Activated CD4-positive, alpha-beta T cell treated with anti-CD3 and anti-CD28 coated beads, Interleukin-2, amount 10 ng/mL, durations not matched to agents 24 days and 14 days (primary cell): ENCODE data around the gene RITA1. TPM values are rescaled to one million over a fixed set of nuclear protein-coding genes. Genes with fewer than 3 reads are reported as not detected.

ENCODE experiments used
- DNase-seq: peaks from one replicate; pipeline ENCODE4 v3.0.0; 2022
- H3K27ac Mint-ChIP-seq: one replicate; pipeline ENCODE4 v1.8.0; 2022; ENCODE audit warnings: mild to moderate bottlenecking, mixed read lengths
- H3K27me3 Mint-ChIP-seq: one replicate; pipeline ENCODE4 v1.8.0; 2022; ENCODE audit warnings: mixed read lengths
- H3K36me3 Mint-ChIP-seq: one replicate; pipeline ENCODE4 v1.8.0; 2022; ENCODE audit warnings: low read depth, mild to moderate bottlenecking, mixed read lengths
- H3K4me1 Mint-ChIP-seq: one replicate; pipeline ENCODE4 v1.8.0; 2021; ENCODE audit warnings: mixed read lengths
- H3K4me3 Mint-ChIP-seq: one replicate; pipeline ENCODE4 v1.8.0; 2022; ENCODE audit warnings: mild to moderate bottlenecking, moderate library complexity, mixed read lengths
- H3K9me3 Mint-ChIP-seq: one replicate; pipeline ENCODE4 v1.8.0; 2021; ENCODE audit warnings: mixed read lengths
- intact Hi-C: fragments of 100-400 bp; cut with micrococcal nuclease; formaldehyde crosslinking; loops from one replicate; pipeline ENCODE4 v1.15.1; 2023
- total RNA-seq: library from RNA; stranded (reverse); gene quantifications from 2 replicates; pipeline ENCODE4 v1.2.3, GENCODE V29; 2022

RITA1 gene
- total RNA-seq, 1 donor from 2014 or later, result 25.5 TPM

DNA sequence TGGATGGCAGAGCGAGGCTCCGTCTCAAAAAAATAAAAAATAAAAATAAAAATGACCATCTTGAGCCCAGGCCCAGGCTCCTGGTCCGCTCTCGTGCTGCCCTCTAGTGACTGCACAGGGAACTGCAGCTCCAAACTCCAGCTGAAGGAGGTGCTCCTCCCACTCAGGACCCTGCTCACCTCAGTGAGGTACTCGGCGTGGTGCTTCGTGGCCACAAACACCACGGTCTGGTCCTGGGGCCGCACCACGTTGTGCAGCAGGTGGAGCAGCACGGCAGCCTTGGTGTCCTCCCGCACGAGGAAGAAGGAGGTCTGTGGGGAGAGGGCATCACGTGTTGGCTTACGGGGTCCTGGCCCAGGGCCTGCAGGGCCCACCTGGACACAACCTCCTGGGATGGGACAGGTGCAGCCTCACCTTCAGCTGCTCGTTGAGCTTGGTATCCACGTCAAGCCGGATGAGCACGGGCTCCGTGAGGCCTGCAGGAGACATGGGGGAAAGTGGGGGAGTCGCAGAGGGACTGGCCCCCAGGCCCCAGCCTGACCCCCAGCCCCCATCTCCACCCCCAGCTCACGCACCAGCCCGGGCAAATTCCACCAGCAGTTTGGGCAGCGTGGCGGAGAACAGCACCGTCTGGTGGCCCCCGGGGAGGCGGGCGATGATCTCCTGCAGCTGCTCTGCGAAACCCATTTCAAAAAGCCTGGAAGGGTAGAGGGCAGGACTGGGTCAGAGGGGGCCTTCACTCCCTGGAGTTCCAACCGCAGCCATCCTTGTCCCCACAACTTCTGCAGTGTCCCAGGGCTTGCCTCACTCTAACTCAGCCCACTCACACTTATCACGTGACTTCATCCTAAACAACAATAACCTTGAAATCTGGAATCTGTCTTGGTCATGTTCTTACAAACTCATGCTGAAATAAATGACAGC lies 10.8 kb upstream of the RITA1 start:
- Mint-ChIP-seq H3K36me3 (peaks cover 80% of the 10 kb centered on the region), H3K9me3 (no peaks in the 10 kb centered on the region), H3K4me3 (no peak overlapping the region), H3K27me3 (no peaks in the 10 kb centered on the region), H3K27ac (no peak overlapping the region), H3K4me1 (peaks cover 2% of the 10 kb centered on the region)
- intact Hi-C loops, result loop anchor here (1.0 kb wide), 1 partner anchor 126 kb away; no protein-coding TSS in a partner anchor
- DNase-seq, result peak; percentile 93

DNA sequence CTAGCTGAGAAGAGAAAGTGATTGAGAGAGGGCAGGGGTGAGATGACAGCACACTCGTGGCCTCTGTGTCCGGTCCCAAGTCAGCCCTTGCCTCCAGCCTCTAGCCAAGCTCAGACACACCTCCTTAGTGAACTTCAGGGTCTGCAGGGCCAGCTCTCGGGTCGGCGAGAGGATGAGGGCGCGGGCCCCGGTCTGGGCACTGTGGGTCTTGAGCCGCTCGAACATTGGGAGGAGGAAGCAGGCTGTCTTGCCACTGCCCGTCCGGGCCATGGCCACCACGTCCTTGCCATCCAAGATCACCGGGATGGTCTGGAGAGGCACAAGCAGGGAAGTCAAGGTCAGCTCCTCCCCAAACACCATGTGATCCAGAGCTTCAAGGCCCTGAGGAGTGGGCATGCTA lies 6.5 kb upstream of the RITA1 start:
- DNase-seq, result no peak
- Mint-ChIP-seq H3K36me3 (peaks cover 63% of the 10 kb centered on the region), H3K27me3 (no peaks in the 10 kb centered on the region), H3K4me1 (peaks cover 8% of the 10 kb centered on the region), H3K4me3 (no peak overlapping the region), H3K27ac (no peak overlapping the region), H3K9me3 (no peaks in the 10 kb centered on the region)
- intact Hi-C loops, result no loop called here

DNA sequence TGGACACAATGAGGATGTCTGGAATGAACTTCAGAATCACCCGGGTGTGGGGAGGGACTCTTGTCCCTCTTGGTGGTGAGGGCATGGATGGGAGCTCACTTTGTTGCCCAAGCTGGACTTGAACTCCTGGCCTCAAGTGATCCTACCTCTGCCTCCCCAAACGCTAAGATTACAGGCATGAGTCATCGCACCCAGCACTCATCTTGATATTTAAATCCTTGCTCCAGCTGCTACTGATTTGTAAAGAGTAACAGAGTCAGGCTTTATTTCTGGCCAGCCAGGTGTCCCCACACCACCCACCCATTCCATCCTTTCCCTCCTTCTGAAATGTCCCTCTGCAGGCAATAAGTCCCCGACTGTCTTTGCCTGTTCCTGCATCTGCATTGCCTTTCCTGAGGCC lies 5.2 kb upstream of the RITA1 start:
- intact Hi-C loops, result no loop called here
- Mint-ChIP-seq H3K27ac (no peak overlapping the region), H3K27me3 (no peaks in the 10 kb centered on the region), H3K4me1 (peaks cover 6% of the 10 kb centered on the region), H3K9me3 (no peaks in the 10 kb centered on the region), H3K36me3 (peaks cover 61% of the 10 kb centered on the region), H3K4me3 (no peak overlapping the region)
- no peak for DNase-seq

DNA sequence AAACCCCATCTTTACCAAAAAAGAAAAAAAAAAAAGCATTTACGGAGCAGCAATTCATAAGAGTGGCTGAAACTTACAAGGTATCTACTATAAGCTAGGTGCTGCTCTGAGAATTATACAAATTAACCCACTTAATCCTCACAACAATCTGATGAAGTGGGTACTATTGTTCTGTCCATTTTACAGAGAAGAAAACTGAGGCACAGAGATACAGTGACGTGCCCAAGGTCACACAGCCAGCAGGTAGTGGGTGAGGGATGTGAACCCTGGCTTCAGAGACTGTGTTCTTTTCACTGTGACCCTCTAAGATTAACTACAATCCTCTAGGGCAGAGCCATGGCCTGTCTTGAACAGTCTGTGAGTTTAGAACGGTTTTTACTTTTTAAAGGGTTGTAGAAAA lies 3.5 kb upstream of the RITA1 start:
- Mint-ChIP-seq H3K4me3 (no peak overlapping the region), H3K36me3 (peaks cover 49% of the 10 kb centered on the region), H3K9me3 (no peaks in the 10 kb centered on the region), H3K27me3 (no peaks in the 10 kb centered on the region), H3K4me1 (peaks cover 15% of the 10 kb centered on the region), H3K27ac (no peak overlapping the region)
- DNase-seq, result no peak
- intact Hi-C loops, result no loop called here

DNA sequence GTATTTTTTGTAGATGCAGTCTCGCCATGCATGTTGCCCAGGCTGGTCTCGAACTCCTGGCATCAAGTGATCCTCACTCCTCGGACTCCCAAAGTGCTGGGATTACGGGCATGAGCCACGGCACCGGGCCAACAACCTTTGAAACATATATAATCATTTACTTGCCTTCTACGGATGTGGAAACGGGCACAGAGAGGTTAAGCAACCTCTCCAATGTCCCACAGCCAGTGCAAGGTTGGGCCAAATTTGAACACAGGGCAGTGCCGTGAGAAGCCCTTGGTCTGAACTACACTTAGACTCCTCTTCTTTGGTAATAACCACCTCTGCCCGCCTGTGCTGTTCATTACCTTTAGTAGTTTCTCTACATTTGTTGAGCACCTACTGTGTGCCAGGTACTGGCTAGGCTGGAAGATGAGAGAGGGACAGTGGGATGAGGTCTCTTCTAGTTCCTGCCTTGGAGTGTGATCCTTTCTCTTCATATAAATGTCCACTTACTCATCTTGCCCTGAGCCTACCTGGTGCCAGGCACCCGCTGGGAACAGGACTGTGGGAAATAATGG lies 2.4 kb upstream of the RITA1 start:
- intact Hi-C loops, result no loop called here
- H3K4me1 Mint-ChIP-seq, result peaks cover 20% of the 10 kb centered on the region
- H3K4me3 Mint-ChIP-seq, result peak overlapping the region; percentile 99
- no peaks in the 10 kb centered on the region for H3K27me3 Mint-ChIP-seq
- no peak overlapping the region for H3K27ac Mint-ChIP-seq
- H3K36me3 Mint-ChIP-seq, result peaks cover 42% of the 10 kb centered on the region
- no peaks in the 10 kb centered on the region for H3K9me3 Mint-ChIP-seq
- DNase-seq, result no peak

DNA sequence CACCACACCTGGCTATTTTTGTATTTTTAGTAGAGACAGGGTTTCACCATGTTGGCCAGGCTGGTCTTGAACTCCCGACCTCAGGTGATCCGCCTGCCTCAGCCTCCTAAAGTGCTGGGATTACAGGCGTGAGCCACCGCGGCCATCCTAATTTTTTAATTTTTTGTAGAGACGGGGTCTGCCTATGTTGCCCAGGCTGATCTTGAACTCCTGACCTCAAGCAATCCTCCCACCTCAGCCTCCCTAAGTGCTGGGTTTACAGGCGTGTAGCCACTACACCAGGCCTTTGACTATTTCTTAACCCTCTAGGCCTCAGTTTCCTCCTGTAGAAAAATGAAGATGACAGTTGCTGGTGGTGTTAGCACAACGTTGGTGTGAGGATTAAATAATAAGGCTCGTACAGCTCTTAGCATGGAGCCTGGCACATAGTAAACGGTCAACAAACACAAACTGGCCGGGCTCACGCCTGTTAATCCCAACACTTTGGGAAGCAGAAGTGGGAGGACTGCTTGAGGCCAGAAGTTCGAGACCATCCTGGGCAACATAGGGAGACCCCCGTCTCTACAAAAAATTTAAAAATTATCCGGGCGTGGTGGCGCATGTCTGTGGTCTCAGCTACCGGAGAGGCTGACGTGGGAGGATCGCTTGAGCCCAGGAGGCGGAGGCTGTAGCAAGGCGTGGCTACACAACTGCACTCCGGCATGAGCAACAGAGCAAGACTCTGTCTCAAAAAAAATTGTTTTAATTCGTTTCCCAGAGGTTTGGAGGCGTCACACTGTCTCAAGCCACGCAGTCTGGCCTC lies 1.2 kb upstream of the RITA1 start:
- intact Hi-C loops, result loop anchor here (1.0 to 2.0 kb wide), 2 partner anchors 24 to 31 kb away; no protein-coding TSS in a partner anchor
- peak overlapping the region; percentile 99 for H3K4me3 Mint-ChIP-seq
- no peaks in the 10 kb centered on the region for H3K27me3 Mint-ChIP-seq
- H3K27ac Mint-ChIP-seq, result peak overlapping the region; percentile 98
- no peaks in the 10 kb centered on the region for H3K9me3 Mint-ChIP-seq
- no peak for DNase-seq
- peaks cover 20% of the 10 kb centered on the region for H3K4me1 Mint-ChIP-seq
- H3K36me3 Mint-ChIP-seq, result peaks cover 34% of the 10 kb centered on the region

DNA sequence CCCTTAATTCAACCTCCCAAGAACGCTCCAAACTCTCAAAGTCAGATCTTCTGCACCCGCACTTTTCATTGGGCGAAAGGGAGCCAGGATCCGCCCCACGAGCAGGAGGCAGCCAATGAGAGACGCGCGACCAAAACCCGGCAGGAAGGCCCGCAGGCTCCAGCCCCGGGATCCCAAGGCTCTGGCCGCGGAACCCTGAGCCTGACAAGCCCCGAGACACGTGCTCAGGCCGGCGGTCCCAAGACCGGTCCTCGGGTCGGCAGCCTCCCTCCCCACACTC lies 681 bp upstream of the RITA1 start:
- H3K27me3 Mint-ChIP-seq, result no peaks in the 10 kb centered on the region
- peaks cover 31% of the 10 kb centered on the region for H3K36me3 Mint-ChIP-seq
- peak overlapping the region; percentile 98 for H3K27ac Mint-ChIP-seq
- intact Hi-C loops, result loop anchor here (1.0 to 2.0 kb wide), 4 partner anchors 23 to 173 kb away; partner anchors contain the start of genes PLBD2 and TPCN1
- peaks cover 20% of the 10 kb centered on the region for H3K4me1 Mint-ChIP-seq
- H3K4me3 Mint-ChIP-seq, result peak overlapping the region; percentile 99
- peak; percentile 97 for DNase-seq
- H3K9me3 Mint-ChIP-seq, result no peaks in the 10 kb centered on the region

DNA sequence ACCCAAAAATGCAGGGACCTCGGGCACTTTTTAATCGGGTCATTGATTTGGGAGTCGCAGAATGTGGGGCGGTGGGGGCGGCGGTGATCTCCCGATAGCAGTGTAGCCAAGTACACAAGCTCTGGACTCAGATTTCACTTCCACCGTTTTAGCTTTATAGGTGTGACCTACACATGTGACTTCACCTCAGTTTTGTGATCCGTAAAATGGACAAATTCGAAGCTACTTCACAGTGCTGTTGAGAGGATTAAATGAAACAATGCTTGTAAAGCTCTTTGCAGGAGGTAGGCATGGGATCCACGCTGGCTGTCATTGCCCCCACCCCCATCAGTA lies 478 bp downstream of the RITA1 start:
- intact Hi-C loops, result no loop called here
- Mint-ChIP-seq H3K9me3 (no peaks in the 10 kb centered on the region), H3K4me3 (peak overlapping the region; percentile 99)

DNA sequence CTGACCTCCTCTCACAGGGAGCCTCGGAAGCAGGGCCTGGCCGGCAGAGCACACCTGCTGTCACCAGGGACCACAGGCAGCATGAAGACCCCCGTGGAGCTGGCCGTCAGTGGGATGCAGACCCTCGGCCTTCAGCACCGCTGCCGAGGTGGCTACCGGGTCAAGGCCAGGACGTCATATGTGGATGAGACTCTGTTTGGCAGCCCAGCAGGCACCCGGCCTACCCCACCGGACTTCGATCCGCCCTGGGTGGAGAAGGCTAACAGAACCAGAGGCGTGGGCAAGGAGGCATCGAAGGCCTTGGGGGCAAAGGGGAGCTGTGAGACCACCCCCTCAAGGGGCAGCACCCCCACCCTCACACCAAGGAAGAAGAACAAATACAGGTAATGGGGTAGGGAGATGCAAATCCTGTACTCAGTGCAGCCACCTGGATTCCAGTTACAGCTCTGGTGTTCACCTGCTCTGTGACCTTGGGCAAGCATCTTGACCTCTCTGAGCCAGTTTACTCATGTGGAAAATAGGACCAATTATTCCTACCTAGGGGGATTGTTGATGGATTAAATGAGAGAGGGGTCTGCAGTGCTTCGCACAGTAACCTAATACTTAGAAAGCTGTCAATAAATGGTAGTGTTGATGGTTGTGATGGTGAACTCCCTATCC lies 1.3 kb downstream of the RITA1 start:
- Mint-ChIP-seq H3K27me3 (no peaks in the 10 kb centered on the region), H3K9me3 (no peaks in the 10 kb centered on the region), H3K4me1 (peaks cover 21% of the 10 kb centered on the region), H3K36me3 (peaks cover 28% of the 10 kb centered on the region), H3K4me3 (peak overlapping the region; percentile 99), H3K27ac (peak overlapping the region; percentile 98)
- intact Hi-C loops, result no loop called here
- no peak for DNase-seq

More for the DNA sequence above, 478 bp downstream of the RITA1 start:
- Mint-ChIP-seq H3K36me3 (peaks cover 29% of the 10 kb centered on the region), H3K27me3 (no peaks in the 10 kb centered on the region), H3K4me1 (peaks cover 23% of the 10 kb centered on the region), H3K27ac (peak overlapping the region; percentile 98)
- no peak for DNase-seq

DNA sequence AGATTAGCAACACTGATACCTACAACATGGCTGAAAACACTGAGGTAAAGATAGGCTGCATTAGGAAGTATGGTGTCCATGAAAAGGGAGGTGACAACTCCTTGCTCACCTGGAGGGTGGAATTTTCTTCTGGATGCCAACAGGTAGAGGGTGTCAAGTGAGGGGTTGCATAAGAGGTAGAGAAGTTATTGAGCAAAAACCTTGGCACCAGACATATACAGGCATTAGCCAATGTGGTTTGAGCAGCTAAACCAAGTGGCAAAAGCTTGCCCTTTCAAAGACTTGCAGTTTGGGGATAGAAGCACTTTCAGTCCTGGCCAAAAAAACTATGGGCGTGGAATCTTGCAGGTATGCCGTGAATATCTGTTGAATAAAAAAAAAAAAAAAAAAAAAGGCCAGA lies 3.8 kb downstream of the RITA1 start:
- Mint-ChIP-seq H3K4me1 (peaks cover 23% of the 10 kb centered on the region), H3K4me3 (no peak overlapping the region), H3K9me3 (no peaks in the 10 kb centered on the region), H3K27me3 (no peaks in the 10 kb centered on the region), H3K27ac (no peak overlapping the region), H3K36me3 (peaks cover 31% of the 10 kb centered on the region)
- intact Hi-C loops, result no loop called here
- DNase-seq, result no peak

DNA sequence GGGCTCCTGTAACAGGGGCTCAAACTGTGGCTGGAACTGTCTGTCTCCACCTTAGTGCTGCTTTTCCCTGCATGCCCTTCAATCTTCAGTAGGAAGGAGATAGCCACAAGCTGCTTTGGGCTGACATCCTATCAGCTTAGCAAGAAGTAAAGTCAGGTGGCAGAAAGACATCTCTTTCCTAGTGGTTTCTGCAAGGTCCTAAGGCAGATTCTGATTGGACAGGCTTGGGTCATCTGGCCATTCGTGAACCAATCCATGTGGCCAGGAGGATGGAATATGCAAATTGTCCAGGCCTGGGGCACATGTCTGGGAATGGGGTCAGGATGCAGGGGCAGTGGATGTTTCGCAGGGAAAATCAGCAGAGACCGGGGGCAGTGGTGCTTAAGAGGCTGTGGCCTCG lies 5.2 kb downstream of the RITA1 start:
- H3K36me3 Mint-ChIP-seq, result peaks cover 28% of the 10 kb centered on the region
- intact Hi-C loops, result no loop called here

DNA sequence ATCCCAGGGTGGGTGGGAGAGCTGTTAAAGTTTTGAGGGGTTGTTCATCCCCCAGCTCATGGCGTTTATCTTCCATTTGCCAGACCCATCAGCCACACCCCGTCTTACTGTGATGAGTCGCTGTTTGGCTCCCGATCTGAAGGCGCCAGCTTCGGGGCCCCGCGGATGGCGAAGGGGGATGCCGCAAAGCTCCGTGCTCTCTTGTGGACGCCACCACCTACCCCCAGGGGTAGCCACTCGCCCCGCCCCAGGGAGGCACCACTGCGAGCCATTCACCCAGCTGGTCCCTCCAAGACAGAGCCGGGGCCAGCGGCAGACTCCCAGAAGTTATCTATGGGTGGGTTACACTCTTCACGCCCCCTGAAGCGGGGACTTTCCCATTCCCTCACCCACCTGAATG lies 5.7 kb downstream of the RITA1 start:
- H3K27ac Mint-ChIP-seq, result no peak overlapping the region
- H3K4me3 Mint-ChIP-seq, result no peak overlapping the region
- H3K27me3 Mint-ChIP-seq, result no peaks in the 10 kb centered on the region
- H3K36me3 Mint-ChIP-seq, result peaks cover 28% of the 10 kb centered on the region
- H3K4me1 Mint-ChIP-seq, result peaks cover 22% of the 10 kb centered on the region
- H3K9me3 Mint-ChIP-seq, result no peaks in the 10 kb centered on the region
- intact Hi-C loops, result no loop called here
- DNase-seq, result no peak

More for the DNA sequence above, 5.2 kb downstream of the RITA1 start:
- DNase-seq, result no peak
- no peaks in the 10 kb centered on the region for H3K27me3 Mint-ChIP-seq
- peaks cover 23% of the 10 kb centered on the region for H3K4me1 Mint-ChIP-seq
- H3K4me3 Mint-ChIP-seq, result no peak overlapping the region
- H3K27ac Mint-ChIP-seq, result no peak overlapping the region
- H3K9me3 Mint-ChIP-seq, result no peaks in the 10 kb centered on the region

DNA sequence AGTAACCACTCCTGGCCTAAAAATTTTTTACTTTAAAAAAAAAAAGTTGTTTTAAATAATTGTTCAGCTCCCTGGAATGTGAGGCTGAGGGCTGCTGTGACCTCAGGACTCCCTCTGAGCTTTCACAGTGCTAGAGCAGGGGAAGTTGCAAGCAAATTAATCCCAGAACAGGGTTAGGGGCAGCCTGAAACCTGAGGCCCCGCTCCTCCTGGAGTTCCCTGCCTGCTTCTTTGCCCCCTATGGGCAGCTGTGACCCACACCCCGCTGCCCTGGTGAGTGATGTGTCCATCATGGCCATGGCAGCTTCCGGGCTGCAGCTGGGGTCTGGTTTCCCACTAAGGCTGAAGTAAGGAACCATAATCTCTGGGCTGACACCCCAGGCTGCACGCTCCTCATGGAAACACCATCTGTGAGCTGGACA lies 9.5 kb downstream of the RITA1 start:
- Mint-ChIP-seq H3K27me3 (no peaks in the 10 kb centered on the region), H3K36me3 (peaks cover 18% of the 10 kb centered on the region), H3K27ac (no peak overlapping the region), H3K4me3 (no peak overlapping the region), H3K4me1 (peaks cover 18% of the 10 kb centered on the region), H3K9me3 (no peaks in the 10 kb centered on the region)
- intact Hi-C loops, result no loop called here
- DNase-seq, result no peak
